Right lobe of liver (tissue), 4 donors: Measurements from ENCODE around the gene GJD2.

Source experiments
- CTCF ChIP-seq, 4 donors: fragments of 200-600 bp in 3 of 4; fragments of 450-650 bp in 1 of 4; IDR thresholded peaks; one replicate each; pipeline versions ENCODE4 v1.5.1 to v1.8.0; 2016 to 2022; ENCODE audit warnings: antibody characterized with exemption in 4 of 4, mild to moderate bottlenecking in 2 of 4
- POLR2A ChIP-seq: fragments of 450-650 bp; IDR thresholded peaks from one replicate; pipeline ENCODE4 v1.6.1; 2017; ENCODE audit warnings: antibody characterized with exemption, mild to moderate bottlenecking
- donor health status: DM: no; HTN: no; CAD: no.
- donor health status: DM: no; HTN: no; CAD: no.
- donor health status: DM: no; HTN: yes; CAD: no.

GRCh38 chr15:34802803-34803750, 48.3 kb upstream of the GJD2 start:
- TF ChIP-seq POLR2A, result no peak
- TF ChIP-seq CTCF (IDR thresholded peaks at IDR 0.05), result no peak
